A673 (cell line): Measurements from ENCODE around the gene THADA.

ENCODE experiments used
- CTCF ChIP-seq: fragments of 300-800, 200-600 bp; sonication (generic); conservative IDR thresholded peaks from 2 replicates; pipeline ENCODE4 v1.5.1; 2017; ENCODE audit warnings: low read depth, mild to moderate bottlenecking, antibody characterized with exemption, low read length, moderate library complexity, mixed read lengths
- EZH2 ChIP-seq: fragments of 200-600 bp; sonication (generic); IDR thresholded peaks from 2 replicates; pipeline ENCODE4 v1.6.1; 2017; ENCODE audit warnings: borderline replicate concordance, low read depth, mild to moderate bottlenecking, mixed read lengths, antibody characterized with exemption, low read length; ENCODE audit not compliant: poor library complexity, severe bottlenecking

- TF ChIP-seq CTCF (no peak), EZH2 (no peak)
Observed at GRCh38 chr2:43278564-43279220, 317.1 kb downstream of the THADA start.
